GM12878 (cell line): Measurements from ENCODE around the gene GMDS. TPM values are rescaled to one million over a fixed set of nuclear protein-coding genes. Genes with fewer than 3 reads are reported as not detected.

Source experiments
- ATAC-seq: fragments of 200-7000 bp; cut with Tn5 transposase; 3 replicates; pipeline ENCODE4 v1.9.1; 2020; ENCODE audit warnings: mild to moderate bottlenecking, moderate library complexity
- BruUV-seq: library from RNA; stranded (reverse); fragments of 400-500 nt; replicated peaks from 2 replicates; lab custom pipeline; 2021; lab: Mats Ljungman, UMichigan
- CTCF ChIA-PET: fragments of 300-600 bp; sonication (Branson Sonifier 250); formaldehyde crosslinking; extraction: SDS; loops from one replicate; lab custom pipeline; 2021; ENCODE audit warnings: inconsistent platforms; lab: Yijun Ruan, JAX
- POLR2A ChIA-PET: fragments of 350-600 bp; formaldehyde crosslinking; extraction: SDS; loops from one replicate; lab custom pipeline; 2021; ENCODE audit warnings: inconsistent platforms; lab: Charles Lee
- RAD21 ChIA-PET: fragments of 300-600 bp; sonication (Branson Sonifier 250); formaldehyde crosslinking; loops from one replicate; lab custom pipeline; 2023; ENCODE audit warnings: antibody characterized with exemption; ENCODE audit not compliant: unreplicated experiment; lab: Charles Lee
- SMC1A ChIA-PET: fragments of 300-600 bp; sonication (Branson Sonifier 250); formaldehyde crosslinking; loops from one replicate; lab custom pipeline; 2023; ENCODE audit not compliant: unreplicated experiment, uncharacterized antibody; lab: Charles Lee
- DNase-seq: peaks from one replicate; pipeline ENCODE4 v3.0.0-alpha.2; 2011; ENCODE audit warnings: low read depth, low spot score
- FAIRE-seq: peaks from 3 replicates; lab custom pipeline; 2011; peaks lifted over from hg19 to GRCh38; lab: Jason Lieb, UNC
- H2AFZ ChIP-seq: 2 replicates; pipeline ENCODE4 v1.6.0; 2011; ENCODE audit warnings: low read depth, low read length, control low read depth; ENCODE audit not compliant: control insufficient read depth
- H3K27ac ChIP-seq: 2 replicates; pipeline ENCODE4 v1.5.1; 2011; ENCODE audit warnings: control low read depth; ENCODE audit not compliant: control insufficient read depth, insufficient read depth
- H3K27me3 ChIP-seq, 2 experiments: replicated peaks in 1 of 2; 2 replicates each; pipeline versions ENCODE4 v1.6.0 to v1.6.1; 2011; ENCODE audit warnings: low read length in 1 of 2; ENCODE audit not compliant: control insufficient read depth in 2 of 2, insufficient read depth in 2 of 2
- H3K36me3 ChIP-seq, 2 experiments: 2 replicates each; pipeline ENCODE4 v1.5.1; 2011; ENCODE audit warnings: low read length in 1 of 2; ENCODE audit not compliant: control insufficient read depth in 2 of 2, insufficient read depth in 2 of 2
- H3K4me1 ChIP-seq: 2 replicates; pipeline ENCODE4 v1.6.1; 2011; ENCODE audit warnings: mild to moderate bottlenecking, low read length, moderate library complexity, mixed read lengths; ENCODE audit not compliant: control insufficient read depth, insufficient read depth
- H3K4me2 ChIP-seq: 2 replicates; pipeline ENCODE4 v1.6.0; 2011; ENCODE audit warnings: control low read depth; ENCODE audit not compliant: control insufficient read depth, insufficient read depth
- H3K4me3 ChIP-seq: fragments of 200-600 bp; sonication (generic); 2 replicates; pipeline ENCODE4 v1.5.1; 2016
- H3K79me2 ChIP-seq: 2 replicates; pipeline ENCODE4 v1.6.0; 2011; ENCODE audit warnings: low read length; ENCODE audit not compliant: control insufficient read depth, insufficient read depth
- H3K9ac ChIP-seq: 2 replicates; pipeline ENCODE4 v1.8.0; 2011; ENCODE audit warnings: low read length, control low read depth, mixed read lengths; ENCODE audit not compliant: control insufficient read depth, insufficient read depth
- H3K9me3 ChIP-seq: replicated peaks from 3 replicates; pipeline ENCODE4 v1.5.1; 2011; ENCODE audit warnings: mild to moderate bottlenecking, low read length; ENCODE audit not compliant: control insufficient read depth, insufficient read depth
- H4K20me1 ChIP-seq: 2 replicates; pipeline ENCODE4 v1.6.0; 2011; ENCODE audit not compliant: control insufficient read depth, insufficient read depth
- BCL11A ChIP-seq: IDR thresholded peaks from 2 replicates; pipeline ENCODE4 v1.6.1; 2011; ENCODE audit warnings: low read depth, low read length
- CEBPZ ChIP-seq: fragments of 150-350 bp; IDR thresholded peaks from 2 replicates; pipeline ENCODE4 v1.6.1; 2016; ENCODE audit warnings: low read depth, low read length
- NFYA ChIP-seq: IDR thresholded peaks from 2 replicates; pipeline ENCODE4 v1.6.1; 2011; ENCODE audit warnings: low read depth, mild to moderate bottlenecking, low read length, improper control_type of control experiment, borderline replicate concordance
- SREBF1 ChIP-seq: IDR thresholded peaks from 2 replicates; pipeline ENCODE4 v1.6.1; 2012; ENCODE audit warnings: mild to moderate bottlenecking, low read length
- ZSCAN29 ChIP-seq: fragments of 450-650 bp; IDR thresholded peaks from 2 replicates; pipeline ENCODE4 v1.6.1; 2017; ENCODE audit warnings: mild to moderate bottlenecking, moderate library complexity
- WGBS: methylation state at CpG from one replicate; pipeline ENCODE4 v1.1.6; 2016; ENCODE audit warnings: low lambda C conversion rate; ENCODE audit not compliant: insufficient replicate concordance, insufficient coverage; ENCODE audit errors: missing lambda C conversion rate; 5-methylcytosine and 5-hydroxymethylcytosine counted together
- in situ Hi-C: fragments of 300-500 bp; cut with MboI; formaldehyde crosslinking; loops from 9 replicates; pipeline ENCODE4 v1.14.3; 2018; ENCODE audit warnings: mixed read lengths
- intact Hi-C: fragments of 100-400 bp; cut with micrococcal nuclease; formaldehyde crosslinking; loops from one replicate; pipeline ENCODE4 v1.14.2; 2022; ENCODE audit not compliant: unreplicated experiment
- polyA plus RNA-seq, 11 experiments: library from polyadenylated mRNA; depleted of rRNA in 4 of 11; unstranded in 6 of 11; stranded (reverse) in 5 of 11; fragments of >200 nt; fragmentation: Nextera tagmentation in 4 of 11; fragmentation: Illumina TruSeq in 1 of 11; extraction: Ambion mirVana in 4 of 11; extraction: Trizol in 1 of 11; gene quantifications; 1 replicate in 1 of 11; 2 replicates in 10 of 11; pipeline versions ENCODE4 v1.2.1 to v1.2.3, GENCODE V29; 2011 to 2016; ENCODE audit warnings: inconsistent platforms in 2 of 11, missing spikeins in 2 of 11, low read depth in 1 of 11
- total RNA-seq, 4 experiments: library from RNA; depleted of rRNA in 3 of 4; stranded (reverse); fragments of >200 nt in 3 of 4; fragmentation: Illumina TruSeq in 1 of 4; extraction: Trizol in 1 of 4; gene quantifications; 2 replicates each; pipeline versions ENCODE4 v1.2.1 to v1.2.3, GENCODE V29; 2013 to 2021

GMDS gene
- total and polyA plus RNA-seq, 10 of the 15 experiments (the other 5 are each of a cell fraction or from before 2014, with no cell fraction given) = 0.61 to 53.8 (median 29.3) TPM

DNA sequence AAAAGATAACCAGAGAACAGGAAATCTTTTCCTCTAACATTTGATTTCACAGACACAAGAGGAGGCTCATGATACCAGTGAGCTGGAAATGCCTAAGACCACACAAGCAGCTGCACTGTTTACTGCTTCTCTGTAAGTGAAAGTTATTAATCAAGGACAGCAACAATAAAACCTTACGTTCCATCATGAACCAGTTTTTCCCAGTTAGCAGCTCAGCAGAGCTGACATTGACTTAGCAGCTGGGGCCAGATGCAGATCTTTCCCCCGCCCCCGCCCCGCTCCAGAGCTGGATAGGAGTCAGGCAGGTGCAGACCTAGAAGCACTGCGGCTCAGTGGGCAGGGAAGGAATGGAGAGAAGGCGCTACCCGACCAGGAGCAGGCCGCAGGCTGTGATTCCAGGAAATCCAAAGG is 275.2 kb downstream of the GMDS start:
- ChIA-PET CTCF (no interaction called here), RAD21 (no interaction called here)

More for the DNA sequence above, 275.2 kb downstream of the GMDS start:
- H3K4me3 ChIP-seq = no peak overlapping the region
- BruUV-seq = no TSS peak
- no peaks in the 10 kb centered on the region for H3K4me1 ChIP-seq
- 89% methylated on average over 8 of the region's 8 CpGs for WGBS
- no peak overlapping the region for H3K4me2 ChIP-seq
- H3K27me3 ChIP-seq = no peaks in the 10 kb centered on the region
- ATAC-seq = no peak
- DNase-seq = no peak
- no peaks in the 10 kb centered on the region; a peak in 1 of 4 replicates for H3K36me3 ChIP-seq
- POLR2A ChIA-PET = no interaction called here
- SMC1A ChIA-PET = no interaction called here
- no peak overlapping the region for H3K27ac ChIP-seq
- no peak for TF ChIP-seq NFYA
- no peak for TF ChIP-seq SREBF1
- TF ChIP-seq CEBPZ = no peak
- TF ChIP-seq ZSCAN29 = no peak
- no peak for TF ChIP-seq BCL11A
- FAIRE-seq = no peak
- intact Hi-C loops = no loop called here
- in situ Hi-C loops = no loop called here
- no peak overlapping the region for H3K9ac ChIP-seq
- H3K79me2 ChIP-seq = no peaks in the 10 kb centered on the region
- no peaks in the 10 kb centered on the region for H4K20me1 ChIP-seq
- H2AFZ ChIP-seq = no peak overlapping the region
- H3K9me3 ChIP-seq = no peaks in the 10 kb centered on the region
